NCI-H526 (cell line): ENCODE measurements around the gene HAUS2.
"Not testable (repeated sequence)": the region's sequence is repeated elsewhere in the genome, so short reads cannot be mapped to it uniquely, and the experiment has no call there.

Experiments
- DNase-seq, 2 experiments: peaks; one replicate each; lab custom pipeline; 2025; lab: John Stamatoyannopoulos, UW

The HAUS2 gene

DNA sequence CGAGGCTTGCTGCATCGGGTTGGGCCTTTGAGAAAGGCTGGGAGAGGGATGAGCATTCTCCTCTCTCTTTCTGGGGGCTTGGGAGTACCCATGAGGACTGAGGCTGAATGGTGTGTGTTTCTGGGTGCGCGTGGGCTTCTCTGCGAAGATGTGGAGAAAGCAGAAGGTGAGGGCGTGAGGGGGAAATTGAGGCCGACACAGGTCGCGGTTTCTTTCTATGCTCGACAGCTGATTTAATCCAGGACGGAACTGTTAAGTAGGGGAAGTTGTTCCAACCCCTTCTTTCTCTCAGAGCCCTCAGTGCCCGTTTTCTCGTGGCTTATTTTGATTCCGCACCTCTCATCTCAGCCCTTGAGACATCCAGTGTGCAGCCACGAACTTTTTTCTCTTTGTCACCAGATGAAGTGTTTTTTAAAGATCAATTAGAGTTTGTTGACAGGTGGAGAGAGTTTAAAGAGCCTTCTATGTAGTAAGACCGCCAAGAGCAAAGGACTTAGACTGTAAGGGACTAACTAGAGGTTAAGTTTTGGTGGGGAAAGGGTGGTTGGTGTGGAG, 27.5 kb downstream of the HAUS2 start:
- no peak for DNase-seq

DNA sequence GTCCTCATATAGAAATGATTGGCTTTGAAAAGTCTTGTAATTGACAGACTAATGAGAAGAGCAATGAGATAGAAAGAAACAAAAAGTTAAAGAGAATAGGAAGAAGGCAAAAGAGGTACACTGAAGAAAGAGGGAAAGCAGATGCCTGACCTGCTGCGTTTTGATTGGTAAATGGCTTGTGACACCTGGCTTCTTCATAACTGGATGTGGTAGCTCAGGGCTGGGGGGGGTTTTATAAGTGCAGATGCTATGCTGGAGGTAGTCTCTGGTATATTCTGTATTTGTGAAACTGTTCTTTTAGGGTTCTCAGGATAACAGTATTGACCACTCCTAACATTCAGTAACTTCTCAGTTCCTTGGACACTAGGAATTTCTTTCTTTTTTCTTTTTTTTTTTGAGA, 28.1 kb downstream of the HAUS2 start:
- DNase-seq, result no peak

DNA sequence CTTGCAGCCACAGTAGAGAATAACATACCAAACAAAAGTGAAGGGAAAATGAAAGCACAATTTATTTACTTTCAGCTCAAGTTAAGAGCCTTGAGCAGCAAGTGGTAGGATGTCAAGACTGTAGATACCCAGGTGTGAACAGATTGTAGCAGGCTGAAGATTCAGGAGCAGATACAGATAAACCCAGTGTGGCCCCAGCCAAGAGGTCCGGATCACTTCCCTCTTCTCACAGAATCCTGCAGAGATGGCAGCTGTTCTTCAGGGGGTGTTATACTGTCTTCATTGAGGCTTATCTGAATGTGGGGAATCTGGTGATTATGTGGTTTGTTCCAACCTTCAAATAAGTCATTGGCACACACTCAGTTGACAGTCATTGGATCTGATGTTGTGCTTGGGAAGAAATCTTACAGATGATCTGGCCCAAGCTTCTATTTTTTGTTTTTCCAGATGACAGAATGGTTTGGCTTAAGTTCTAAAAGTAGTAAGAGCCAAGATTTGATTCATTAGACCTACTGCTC, 28.9 kb downstream of the HAUS2 start:
- peak in 1 of 2 experiments; percentile 1 for DNase-seq

DNA sequence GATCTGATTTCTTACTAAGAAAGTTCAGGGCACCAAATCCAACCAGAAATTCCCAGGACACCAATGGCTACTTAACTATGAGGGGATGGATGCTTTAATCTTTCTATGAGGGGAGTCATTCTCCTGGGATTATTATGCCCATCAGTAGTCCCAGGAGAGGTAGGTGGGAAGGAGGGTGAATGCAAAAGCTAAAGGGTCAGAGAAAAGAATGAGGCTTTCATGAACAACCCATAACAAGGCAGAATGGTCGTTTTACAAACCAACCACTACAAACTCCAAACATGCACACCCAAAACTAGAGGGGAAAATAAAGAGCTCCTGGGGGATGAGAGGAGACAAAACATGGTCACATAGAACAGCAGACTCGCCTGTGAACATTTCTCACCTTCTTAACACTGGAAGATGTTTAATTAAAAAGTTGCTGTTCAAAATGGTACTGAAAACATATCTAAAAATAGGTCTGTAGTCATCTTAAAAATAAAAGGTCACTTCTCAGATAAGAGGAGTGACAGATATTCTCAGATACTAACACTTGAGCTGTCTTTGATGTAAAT, 30.4 kb downstream of the HAUS2 start:
- no peak for DNase-seq

DNA sequence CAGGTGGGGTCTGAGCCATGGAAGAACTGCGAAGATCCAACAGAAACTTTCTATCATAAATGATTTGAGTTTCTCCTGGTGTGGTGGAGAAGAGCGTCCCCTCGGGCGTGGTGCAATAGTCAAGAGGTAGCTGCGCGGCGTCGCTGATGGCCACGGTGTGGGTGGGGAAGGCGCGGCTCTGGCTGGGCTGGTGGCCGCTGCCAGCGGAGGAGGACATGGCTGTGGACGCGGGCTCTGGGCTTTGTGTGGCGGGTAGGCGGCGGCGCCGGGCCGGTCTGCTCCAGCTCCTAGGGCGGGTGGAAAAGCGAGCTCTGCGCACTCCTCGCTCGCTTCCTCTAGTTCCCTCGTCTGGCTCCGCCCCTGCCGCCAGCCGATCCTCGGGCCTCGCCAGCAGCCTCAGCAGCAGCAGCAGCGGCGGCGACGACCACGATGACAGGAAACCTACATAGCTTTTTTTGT, 32.7 kb downstream of the HAUS2 start:
- peak; percentile 75 to 96 for DNase-seq

DNA sequence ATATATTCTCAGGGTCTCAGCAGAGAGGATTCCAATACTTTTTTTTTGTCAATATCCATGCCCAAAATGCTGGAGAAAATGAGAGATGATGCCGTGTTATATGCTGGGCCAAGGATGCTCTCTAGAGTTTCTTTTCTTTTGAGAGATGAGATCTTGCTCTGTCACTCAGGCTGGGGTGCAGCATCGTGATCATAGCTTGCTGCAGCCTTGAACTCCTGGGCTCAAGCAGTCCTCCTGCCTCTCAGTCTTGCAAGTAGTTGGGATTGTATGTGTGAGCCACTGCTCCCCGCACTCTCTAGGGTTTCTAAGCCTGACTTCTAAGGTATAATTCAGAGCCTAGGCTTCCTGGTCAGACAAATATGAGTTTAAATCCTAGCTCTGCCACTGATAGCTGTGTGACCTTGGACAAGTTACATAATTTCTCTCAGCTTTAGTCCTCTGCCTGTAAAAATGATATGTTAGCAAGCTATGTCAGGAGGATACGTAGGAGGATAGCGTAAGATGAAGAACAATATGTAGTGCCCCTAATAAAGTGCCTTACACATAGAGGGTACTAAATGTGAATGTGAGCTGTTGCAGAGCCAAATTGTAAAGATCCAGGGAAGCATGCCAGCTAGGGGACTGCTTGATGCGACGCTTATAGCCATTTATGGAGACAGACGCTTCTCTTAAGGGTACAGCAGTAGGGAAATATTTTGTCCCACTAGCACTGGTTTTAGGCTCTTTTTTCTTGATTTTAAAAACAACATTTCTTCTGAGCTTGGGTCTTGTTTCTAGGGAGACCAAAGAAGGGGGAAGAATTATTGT, 34.1 kb downstream of the HAUS2 start:
- DNase-seq, result no peak

DNA sequence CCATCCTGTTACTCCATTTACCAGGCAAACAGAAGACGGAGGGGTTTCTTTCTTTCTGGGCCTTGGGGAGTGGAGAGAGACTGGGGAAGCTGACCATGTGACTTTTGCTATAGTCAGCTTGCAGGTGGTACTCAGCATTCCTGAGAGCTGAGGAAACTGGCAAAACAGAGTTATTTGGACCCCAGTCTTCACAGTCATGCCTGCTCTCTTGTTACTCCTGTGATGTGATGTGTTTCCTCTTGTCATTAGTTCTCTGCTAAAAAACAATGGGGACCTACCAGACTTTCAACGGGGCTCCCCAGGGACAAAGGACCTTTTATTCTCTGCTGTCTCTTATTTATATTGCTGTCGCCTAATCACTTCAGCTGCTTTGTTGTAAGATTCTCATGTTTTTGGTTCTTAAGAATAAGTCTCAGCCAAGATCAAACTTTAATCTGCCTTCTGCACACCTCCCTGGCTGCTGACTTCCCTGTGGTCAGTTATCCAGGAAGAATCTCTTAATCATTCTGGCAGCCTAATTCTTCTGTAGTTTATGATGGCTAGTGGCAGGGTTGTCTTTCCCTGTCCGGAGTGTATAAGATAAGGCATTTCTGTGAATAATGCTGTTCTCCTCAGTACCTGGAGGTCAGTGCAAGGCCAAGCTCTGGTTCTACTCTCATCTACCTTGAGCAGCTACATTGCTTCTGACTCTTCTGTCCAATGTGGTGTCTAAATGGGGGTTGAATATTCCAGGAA, 35.6 kb downstream of the HAUS2 start:
- DNase-seq, result no peak

DNA sequence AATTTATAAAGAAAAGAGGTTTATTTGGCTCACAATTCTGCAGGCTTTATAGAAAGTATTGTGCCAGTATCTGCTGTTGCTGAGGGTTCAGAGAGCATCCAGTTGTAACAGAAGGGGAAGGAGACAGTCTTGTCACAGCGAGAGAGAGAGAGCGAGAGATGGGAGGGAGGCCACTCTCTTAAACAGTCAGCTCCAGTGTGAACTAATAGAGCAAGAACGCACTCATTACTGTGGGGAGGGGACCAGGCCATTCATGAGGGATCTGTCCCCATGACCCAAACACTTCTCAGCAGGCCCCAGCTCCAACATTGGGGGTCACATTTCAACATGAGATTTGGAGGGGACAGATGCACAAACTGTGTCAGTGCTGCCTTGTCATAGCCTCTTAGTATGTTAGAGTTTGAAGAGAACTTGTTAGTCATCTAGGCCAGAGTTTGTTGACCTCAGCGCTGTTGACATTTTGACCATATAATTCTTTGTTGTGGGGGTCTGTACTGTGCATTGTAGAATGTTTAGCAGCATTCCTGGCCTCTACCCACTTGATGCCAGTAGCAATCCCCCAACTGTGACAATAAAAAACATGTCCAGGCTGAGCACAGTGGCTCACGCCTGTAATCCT, 42.1 kb downstream of the HAUS2 start:
- DNase-seq, result no peak

DNA sequence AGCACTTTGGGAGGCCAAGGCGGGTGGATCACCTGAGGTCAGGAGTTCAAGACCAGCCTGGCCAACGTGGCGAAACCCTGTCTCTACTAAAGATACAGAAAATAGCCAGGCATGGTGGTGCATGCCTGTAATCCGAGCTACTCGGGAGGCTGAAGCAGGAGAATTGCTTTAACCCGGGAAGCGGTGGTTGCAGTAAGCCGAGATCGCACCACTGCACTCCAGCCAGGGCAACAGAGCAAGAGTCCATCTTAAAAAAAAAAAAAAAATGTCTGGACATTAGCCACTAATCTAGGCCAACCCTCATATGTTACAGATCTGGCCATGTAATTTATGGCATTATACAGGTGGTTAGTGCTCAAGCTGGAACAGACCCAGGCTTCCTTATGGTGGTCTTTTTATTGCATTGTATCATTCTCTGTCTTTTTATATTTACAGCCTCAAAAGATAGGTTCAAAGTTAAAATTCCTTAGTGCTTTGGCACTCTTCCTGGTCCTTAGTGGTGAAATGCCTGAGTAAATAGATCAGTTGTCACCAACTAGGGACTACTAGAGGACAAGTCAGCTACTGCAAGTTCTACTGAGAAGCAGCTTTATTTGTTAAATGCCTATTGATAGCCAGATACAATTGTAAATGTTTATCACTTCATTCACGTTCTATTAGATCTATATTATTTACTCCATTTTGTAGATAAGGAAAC, 42.7 kb downstream of the HAUS2 start:
- DNase-seq, result peak in 1 of 2 experiments; percentile 31

DNA sequence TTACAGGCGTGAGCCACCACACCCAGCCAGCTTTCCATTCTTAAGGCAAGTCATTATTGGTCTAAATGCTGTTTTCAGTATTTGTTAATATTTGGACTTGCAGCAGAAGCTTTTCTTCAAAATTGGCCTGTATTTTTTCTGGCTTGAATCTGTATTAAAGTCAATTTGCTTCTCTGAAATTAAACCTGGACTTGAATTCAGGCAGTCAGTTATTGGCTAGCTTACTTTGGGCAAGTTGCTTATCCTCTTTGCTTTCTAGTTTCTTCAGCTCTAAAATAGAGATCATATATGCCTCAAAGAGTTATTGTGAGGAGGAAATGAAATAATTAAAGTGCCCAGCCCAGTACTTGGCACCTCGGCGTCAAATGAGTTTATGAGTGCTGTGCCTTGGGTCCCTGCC, 44.1 kb downstream of the HAUS2 start:
- DNase-seq, result no peak

DNA sequence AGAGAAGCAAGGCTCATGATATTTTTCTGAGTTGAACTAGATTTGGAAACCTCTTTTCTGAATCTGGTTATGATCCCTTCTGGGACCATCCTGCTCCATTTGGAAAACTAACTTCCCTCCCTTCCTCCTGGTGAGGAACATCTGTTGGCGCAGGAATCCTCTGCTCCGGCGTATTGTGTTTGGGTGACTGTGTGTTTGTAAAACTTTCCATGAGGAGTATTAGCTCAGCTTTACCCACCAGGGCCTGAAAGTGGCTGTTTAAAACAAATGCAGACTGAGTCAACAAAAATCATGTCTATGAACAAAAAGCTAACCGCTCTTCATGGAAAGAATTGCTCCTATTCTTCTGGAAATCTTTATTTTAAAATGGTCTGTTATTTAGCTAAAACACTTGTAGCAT, 44.5 kb downstream of the HAUS2 start:
- DNase-seq, result no peak

DNA sequence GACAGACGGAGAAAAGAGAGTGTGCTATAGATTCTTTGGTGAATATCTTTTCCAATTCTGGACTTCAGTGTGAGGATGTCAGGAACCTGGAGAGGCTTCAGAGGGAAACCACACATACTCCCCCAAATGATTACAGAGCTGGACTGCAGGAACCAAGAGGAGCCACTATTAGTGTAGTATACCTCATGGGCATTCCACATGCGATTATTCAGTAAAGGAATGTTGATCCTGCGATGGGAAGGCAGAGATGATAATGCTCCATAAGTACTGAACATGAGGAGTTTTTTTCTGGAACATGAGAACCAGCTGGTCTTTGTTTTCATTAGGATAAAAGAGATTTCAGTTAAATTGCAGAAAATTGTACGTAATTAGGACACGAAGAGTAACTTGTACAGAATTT, 45.5 kb downstream of the HAUS2 start:
- no peak for DNase-seq

DNA sequence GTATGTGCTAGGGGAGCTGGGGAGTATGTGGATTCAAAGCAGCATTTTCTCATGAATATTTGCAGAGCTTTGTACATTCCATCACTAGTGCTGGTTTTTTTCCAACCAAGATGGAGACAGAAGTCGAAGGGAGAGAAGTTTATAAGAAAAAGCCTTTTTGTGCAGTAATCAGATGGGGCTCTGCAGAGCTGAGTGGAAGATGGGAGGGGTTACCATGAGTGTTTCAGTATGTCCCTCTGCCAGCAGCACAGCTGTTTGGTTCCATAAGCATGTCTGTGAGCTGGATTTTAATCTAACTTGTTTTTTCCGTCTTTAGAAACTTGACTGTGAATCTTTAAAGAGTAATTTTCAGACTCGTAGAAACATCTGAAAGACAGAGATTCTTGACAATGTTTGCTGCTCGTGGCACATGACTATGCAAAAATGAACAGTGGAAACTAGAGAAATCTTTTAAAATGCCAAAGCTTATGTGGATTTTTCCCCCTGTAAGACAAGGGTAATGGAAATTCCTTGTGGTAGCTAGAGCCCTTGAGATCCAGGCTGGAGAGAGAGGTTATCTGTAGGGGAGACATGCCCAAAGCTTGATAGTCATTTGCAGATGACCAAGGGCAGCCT, 47.1 kb downstream of the HAUS2 start:
- DNase-seq, result no peak

DNA sequence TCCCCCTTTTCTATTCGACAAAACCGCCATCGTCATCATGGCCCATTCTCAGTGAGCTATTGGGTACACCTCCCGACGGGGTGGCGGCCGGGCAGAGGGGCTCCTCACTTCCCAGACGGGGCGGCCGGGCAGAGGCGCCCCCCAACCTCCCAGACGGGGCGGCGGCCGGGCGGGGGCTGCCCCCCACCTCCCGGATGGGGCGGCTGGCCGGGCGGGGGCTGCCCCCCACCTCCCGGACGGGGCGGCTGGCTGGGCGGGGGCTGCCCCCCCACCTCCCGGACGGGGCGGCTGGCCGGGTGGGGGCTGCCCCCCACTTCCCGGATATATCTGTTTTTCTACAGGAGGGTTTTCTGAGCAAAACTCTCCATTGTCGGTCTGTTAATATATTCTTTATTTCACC, 52.7 kb downstream of the HAUS2 start:
- DNase-seq, result not testable (repeated sequence)

DNA sequence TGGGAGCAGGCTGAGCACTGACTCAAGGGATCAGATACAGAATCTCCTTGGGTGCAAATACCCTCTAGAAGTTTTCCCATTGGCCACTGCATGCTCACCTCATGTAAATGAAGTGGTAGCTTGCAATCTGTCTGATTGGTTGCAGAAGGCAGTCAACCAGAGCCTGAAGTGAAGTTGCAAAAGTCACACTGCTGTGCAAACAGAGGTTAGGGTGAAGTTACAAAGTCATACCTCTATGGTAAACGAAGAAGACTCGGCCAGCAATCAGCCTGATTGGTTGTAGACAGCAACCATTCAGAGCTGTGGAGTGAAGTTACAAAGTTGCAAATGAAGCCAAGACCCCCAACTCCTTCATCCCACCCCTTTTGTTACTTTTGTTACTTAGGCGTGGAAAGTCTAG, 53.9 kb downstream of the HAUS2 start:
- DNase-seq, result no peak

DNA sequence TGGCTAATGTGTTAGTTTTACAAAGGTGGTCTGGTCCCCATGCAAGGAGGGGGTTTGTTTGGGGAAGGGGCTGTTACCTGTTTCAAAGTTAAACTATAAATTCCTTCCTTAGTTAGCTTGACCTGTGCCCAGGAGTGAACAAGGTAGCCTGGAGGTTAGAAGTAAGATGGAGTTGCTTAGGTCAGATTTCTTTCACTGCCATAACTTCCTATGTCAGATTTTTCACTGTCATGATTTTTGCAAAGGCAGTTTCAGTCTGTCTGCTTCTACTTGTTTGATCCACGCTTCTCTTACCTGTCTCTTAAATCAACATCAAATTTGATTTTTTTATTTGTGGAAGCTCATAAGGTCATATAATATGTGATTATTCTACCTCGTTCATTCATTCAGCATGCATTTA, 55.3 kb downstream of the HAUS2 start:
- DNase-seq, result no peak

DNA sequence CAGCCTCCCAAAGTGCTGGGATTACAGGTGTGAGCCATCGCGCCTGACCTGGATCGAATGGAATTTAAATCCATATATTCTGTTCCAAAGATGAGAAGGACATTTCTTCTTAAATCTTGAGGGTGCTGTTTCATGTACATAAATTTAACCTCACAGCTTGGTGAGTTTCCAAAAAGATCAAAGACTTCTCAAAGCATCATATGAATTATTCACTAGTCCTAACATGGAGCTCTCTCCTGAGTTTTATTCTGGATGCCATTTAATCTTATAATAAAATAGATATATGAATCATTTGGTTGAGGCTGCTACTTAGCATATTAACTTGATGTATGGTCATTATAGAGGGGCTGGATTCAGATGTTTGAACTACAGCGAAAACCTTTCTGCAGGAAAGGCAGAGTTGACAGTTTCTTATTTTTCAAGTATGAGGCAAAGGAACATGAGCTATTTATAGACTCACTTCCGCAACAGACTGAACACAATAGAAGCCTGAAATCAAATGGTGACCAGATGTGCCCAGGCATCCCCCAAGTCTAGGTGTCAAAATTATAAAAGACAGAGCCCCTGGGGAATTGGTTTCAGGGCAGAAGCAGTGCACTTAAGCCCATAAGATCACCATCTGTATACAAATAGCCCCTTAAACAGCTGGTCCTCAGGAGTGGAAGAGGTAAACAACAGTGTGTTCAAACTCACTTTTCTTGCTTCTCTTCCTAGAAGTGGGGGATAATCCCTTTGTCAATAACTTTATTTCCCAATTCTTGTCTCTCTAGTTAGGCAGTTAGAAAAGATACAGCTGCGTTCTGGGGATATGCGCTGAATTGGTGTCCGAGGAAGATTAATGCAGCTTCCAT, 56.5 kb downstream of the HAUS2 start:
- no peak for DNase-seq

DNA sequence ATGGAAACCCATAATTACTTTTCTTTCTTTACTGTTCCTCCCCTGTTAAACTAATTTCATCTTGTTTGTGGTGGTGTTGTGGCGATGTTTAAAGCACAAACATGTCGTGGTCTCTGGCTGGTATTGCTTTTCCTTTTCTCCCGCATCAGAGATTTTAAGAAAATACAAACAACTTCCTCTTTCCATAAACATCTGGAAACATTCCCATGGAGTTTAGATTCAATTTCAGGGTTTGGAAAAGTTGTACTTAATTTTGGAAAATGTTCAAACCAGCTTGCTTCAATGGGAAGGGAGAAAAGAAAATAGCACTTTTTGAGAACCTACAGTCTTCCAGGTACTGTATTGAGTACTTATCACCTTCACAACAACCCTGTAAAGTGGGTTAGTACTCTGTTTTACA, 57.2 kb downstream of the HAUS2 start:
- DNase-seq, result no peak

DNA sequence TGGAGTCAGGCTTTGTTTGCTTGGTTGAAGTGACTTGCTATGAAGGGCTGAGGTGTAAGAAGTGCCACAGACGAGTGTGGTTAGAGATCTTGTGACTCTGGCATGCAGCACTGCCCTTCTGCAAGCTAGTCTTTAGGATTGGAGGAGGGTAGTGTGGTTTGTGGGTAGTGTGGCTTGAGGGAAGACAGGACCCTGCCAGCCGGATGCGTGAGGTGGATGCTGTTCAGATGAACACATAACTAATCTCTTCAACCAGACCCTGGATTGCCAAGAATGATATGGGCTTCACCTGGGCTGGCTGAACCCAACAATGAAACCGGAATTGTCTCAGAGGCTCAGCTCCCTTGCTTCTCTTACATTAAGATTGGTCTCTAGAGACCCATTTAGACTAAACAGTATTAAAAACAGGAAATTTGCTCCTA, 59.5 kb downstream of the HAUS2 start:
- peak in 1 of 2 experiments; percentile 34 for DNase-seq
